ENCODE measurements around the gene WDR33. TPM values are rescaled to one million over a fixed set of nuclear protein-coding genes. Genes with fewer than 3 reads are reported as not detected.

WDR33 gene
- total RNA-seq, 1 experiment from 2014 or later = 36.6 TPM

DNA sequence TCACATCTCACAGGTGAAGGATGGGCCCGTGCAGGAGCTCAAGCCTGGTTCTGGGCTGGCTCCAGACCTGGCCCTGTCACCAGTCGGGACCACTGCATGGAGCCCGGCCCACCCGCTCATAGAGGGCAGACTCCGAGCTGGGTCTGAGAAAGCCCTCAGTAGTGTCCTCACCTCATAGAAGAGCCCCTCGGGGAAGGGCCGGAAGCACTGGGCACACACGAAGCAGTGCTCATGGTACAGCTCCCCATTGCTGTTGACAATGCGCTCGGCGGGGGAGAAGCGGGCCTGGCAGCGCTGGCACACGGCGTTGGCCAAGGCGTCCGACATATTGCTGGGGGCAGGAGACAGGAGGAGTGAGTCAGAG is 153.8 kb downstream of the WDR33 start:
- Histone ChIP-seq H3K9me3 (replicated peaks) (no peaks in the 10 kb centered on the region), H3K4me3 (no peak overlapping the region), H3K4me1 (replicated peaks) (no peaks in the 10 kb centered on the region), H3K27me3 (replicated peaks) (no peaks in the 10 kb centered on the region), H3K27ac (no peak overlapping the region), H3K36me3 (peaks cover 5% of the 10 kb centered on the region; the same call in 1 of the 2 replicates)
- no peak for DNase-seq (ENCODE audit: low read depth in 1 of 2, low spot score in 2 of 2)

DNA sequence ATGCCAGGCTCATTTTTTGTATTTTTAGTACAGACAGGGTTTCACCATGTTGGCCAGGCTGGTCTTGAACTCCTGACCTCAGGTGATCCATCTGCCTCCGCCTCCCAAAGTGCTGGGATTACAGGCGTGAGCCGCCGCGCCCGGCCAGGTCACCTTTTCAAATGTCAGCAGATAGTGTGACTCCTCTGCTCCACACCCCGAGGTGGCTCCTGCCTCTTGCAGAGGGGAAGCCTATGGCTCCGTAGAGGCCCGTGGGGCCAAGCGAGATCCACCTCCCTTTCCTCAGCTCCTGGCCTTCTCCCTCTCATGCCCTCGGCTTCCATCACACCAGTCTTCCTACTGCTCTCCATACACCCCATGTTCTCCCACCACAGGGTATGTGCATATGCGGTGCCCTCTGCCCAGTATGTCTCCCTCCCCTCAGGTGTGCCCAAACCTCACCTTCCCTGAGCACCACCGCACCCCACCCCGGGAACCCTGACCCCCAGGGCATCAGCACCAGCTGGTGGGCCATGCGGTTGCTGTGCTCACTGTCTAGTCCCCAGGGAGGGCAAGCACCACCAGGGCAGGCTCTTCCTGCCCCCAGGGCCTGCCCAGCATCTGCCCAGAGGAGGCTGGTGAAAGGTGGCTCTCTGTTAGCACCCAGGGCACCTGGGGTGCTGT is 154.3 kb downstream of the WDR33 start:
- no peak for DNase-seq (ENCODE audit: low read depth in 1 of 2, low spot score in 2 of 2)
- Histone ChIP-seq H3K9me3 (replicated peaks) (no peaks in the 10 kb centered on the region), H3K36me3 (peaks cover 5% of the 10 kb centered on the region; the same call in 1 of the 2 replicates), H3K27me3 (replicated peaks) (no peaks in the 10 kb centered on the region), H3K27ac (no peak overlapping the region), H3K4me1 (replicated peaks) (no peaks in the 10 kb centered on the region), H3K4me3 (no peak overlapping the region)

DNA sequence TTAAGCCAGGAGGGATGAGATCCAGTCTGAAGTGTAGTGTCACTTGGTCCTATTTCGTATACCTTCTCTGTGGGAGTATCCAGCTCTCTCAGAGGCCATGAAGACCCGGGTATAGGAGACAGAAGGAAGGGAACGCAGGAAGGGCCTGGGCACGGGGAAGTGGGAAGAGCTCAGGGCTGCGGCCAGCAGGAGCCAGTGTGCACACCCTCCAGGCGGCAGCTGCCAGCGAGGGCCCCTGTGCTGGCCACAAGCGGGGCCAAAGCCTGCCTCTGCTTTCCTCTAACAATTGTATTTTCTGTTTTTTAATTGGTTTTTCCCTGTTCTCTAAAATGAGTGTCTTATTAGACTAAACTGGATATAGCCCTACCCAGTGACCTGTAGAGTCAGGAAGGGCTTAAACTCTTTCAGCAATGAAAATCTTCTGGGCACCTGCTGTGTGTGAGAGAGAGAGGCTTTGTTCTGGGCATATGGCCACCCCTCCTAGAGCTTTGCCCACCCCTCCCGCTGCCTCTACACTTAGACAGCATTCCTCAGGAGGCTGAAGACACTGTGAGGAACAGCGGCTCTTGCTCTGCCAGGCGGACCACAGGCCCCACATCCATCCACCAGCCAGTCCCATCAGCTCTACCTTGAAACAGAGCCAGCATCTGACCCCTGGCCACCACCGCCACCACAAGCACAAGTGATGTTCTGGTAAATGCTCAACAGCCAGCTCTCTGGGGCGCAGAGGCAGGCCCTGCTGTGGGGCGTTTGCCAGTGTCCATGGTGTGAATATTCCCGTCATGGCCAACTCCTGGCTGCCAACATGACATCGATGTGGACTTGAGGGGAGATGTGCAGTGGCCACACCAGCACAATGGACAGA is 155.5 kb downstream of the WDR33 start:
- no peak overlapping the region for H3K27ac ChIP-seq
- H3K4me1 ChIP-seq (replicated peaks) = no peaks in the 10 kb centered on the region

DNA sequence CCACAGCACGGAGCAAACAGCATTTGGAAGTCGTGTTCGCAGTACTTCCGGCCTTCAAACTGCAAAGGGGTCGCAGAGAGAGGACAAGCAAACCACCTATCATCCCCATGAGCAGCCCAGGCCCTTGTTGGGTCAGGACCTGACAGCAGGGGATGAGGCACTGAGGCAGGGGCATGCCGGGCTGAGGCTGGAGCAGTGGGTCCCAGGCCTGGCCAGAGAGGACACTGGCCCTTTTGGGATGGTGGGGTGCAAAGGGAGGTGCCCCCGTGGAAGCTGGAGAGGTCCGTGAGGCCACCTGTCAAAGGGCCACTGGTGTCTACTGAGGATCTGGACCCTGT is 156.2 kb downstream of the WDR33 start:
- Histone ChIP-seq H3K9me3 (replicated peaks) (no peaks in the 10 kb centered on the region), H3K27me3 (replicated peaks) (no peaks in the 10 kb centered on the region), H3K27ac (no peak overlapping the region), H3K4me1 (replicated peaks) (no peaks in the 10 kb centered on the region), H3K36me3 (peaks cover 5% of the 10 kb centered on the region; the same call in 1 of the 2 replicates), H3K4me3 (no peak overlapping the region)
- DNase-seq (ENCODE audit: low read depth in 1 of 2, low spot score in 2 of 2) = no peak

More for the DNA sequence above, 155.5 kb downstream of the WDR33 start:
- Histone ChIP-seq H3K4me3 (no peak overlapping the region), H3K36me3 (peaks cover 5% of the 10 kb centered on the region; the same call in 1 of the 2 replicates), H3K27me3 (replicated peaks) (no peaks in the 10 kb centered on the region), H3K9me3 (replicated peaks) (no peaks in the 10 kb centered on the region)
- no peak for DNase-seq (ENCODE audit: low read depth in 1 of 2, low spot score in 2 of 2)

DNA sequence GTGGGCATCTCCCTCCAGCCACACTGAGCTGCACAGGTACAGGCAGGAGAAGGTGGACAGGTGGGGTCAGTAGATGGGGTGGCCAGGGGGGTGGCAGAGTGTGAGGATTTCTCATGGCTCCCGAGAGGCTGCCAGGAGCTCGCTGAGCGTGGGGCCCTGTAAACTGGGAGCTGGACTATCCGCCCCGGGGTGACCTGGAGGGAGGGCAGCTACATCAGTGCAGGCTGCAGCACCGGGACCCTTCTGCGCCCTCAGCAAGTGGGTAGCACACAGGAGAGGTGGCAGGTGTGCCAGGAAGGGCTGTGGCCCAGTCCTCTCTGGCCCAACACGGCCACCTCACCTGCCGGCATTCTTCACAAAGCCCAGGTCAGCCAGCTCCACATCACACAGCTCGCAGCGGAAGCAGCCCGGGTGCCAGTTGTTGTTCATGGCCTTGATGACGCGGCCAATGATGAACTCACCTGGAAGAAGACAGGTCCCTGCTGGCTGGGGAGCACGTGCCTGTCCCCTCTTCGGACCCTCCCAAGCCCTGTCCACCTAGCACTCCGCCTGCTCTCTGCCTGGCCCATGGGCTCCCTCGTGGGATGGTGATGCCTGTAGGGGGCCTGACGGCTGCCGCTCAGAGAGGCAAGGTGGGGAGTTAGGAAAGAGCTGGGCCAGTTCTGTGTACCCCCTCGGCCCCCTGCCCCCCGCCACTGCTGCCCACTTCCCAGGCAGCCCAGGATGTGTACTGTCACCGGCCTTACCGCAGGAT is 156.7 kb downstream of the WDR33 start:
- no peak overlapping the region for H3K4me3 ChIP-seq
- H3K27ac ChIP-seq = no peak overlapping the region
- peaks cover 5% of the 10 kb centered on the region; the same call in 1 of the 2 replicates for H3K4me1 ChIP-seq (replicated peaks)
- no peaks in the 10 kb centered on the region for H3K27me3 ChIP-seq (replicated peaks)
- peaks cover 5% of the 10 kb centered on the region; the same call in 1 of the 2 replicates for H3K36me3 ChIP-seq
- H3K9me3 ChIP-seq (replicated peaks) = no peaks in the 10 kb centered on the region
- no peak for DNase-seq (ENCODE audit: low read depth in 1 of 2, low spot score in 2 of 2)

DNA sequence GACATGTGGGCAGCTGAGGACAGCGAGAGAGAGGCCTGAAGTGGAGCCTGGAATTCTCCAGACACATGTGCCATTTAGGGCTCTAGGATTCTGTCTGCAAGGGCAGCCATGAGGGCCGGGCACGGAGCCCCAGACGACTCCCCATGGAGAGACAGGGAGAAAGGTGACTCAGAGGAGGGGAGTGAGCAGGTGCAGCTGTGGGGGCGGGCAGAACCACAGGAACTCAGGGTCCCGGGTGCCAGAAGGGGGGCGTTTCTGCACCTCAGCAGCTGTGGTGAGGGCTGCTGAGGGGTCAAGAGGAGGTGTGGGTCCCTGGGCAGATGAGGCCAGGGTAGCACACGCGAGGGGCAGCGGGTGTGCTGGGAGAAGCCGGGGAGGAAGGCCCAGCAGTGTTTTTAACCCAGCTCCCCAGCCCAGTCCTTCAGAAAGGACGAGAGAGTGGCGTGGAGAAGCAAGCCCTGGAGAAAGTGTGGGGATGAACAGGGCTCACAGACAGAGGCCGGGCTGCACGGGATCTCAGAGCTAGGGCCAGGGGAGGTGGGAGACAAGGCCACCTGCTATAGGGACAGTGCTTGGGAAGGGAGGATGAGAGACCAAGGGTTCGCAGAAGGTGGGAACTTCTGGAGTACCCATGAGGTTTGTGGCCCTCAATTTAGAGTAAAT is 157.4 kb downstream of the WDR33 start:
- Histone ChIP-seq H3K4me3 (no peak overlapping the region), H3K27me3 (replicated peaks) (no peaks in the 10 kb centered on the region), H3K27ac (no peak overlapping the region), H3K4me1 (replicated peaks) (peaks cover 5% of the 10 kb centered on the region; the same call in 1 of the 2 replicates), H3K36me3 (peaks cover 5% of the 10 kb centered on the region; the same call in 1 of the 2 replicates), H3K9me3 (replicated peaks) (no peaks in the 10 kb centered on the region)
- DNase-seq (ENCODE audit: low read depth in 1 of 2, low spot score in 2 of 2) = no peak

DNA sequence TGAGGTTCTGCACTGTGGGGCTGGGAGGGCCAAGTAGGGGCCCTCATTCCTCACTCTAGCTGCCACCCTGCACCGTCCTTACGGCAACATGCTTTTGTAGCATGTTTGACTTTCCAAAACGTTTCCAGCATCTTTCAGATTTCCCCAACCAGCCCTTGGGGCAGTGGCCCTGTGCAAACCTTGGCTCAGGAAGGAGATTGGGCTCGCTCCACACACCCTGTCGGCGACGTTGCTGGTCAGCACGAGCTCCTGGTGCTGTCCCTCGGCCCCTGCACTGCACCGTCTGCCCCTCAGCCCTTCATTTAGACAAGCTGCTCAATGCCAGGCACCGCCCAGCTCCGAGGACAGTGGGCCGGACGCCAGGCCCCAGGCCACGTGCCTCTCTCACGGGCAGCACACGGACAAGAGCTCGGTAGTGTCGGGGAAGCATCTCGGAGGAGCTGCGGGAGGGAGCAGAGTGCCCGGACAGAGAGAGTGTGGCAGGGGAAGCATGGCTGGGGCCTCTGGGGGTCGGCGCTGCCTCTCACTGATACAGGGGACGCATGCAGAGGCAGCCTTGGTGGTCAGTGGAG is 158.1 kb downstream of the WDR33 start:
- Histone ChIP-seq H3K9me3 (replicated peaks) (no peaks in the 10 kb centered on the region), H3K27me3 (replicated peaks) (no peaks in the 10 kb centered on the region), H3K4me1 (replicated peaks) (peaks cover 12% of the 10 kb centered on the region), H3K36me3 (peaks cover 5% of the 10 kb centered on the region; the same call in 1 of the 2 replicates), H3K27ac (no peak overlapping the region), H3K4me3 (no peak overlapping the region)
- no peak for DNase-seq (ENCODE audit: low read depth in 1 of 2, low spot score in 2 of 2)

DNA sequence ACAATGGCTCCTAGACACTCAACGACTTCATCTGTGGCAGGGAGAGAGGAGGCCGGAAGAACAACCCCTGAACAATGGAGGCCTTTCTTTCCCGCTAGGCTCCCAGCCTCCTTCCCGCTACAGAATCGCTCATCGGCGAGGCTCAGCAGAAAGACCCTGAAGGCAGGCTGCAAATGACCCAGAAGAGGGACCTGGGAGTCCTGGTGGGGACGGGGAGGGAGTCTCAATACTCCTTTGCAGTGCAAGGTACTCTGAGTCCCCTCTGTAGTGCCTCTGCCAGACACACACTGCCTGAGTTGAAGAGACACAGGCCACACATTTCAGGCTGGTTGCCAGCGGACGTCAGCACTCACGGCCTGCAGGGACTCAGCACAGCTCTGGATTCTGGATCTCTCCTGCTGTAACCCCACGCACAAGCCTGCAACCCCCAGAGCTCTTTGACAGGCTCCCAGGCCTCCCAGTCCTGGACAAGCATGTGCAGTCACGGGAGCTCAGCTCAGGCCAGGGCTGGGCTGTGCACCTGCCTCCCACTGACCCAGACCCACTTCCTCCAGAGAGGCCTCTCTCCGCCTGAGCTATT is 158.9 kb downstream of the WDR33 start:
- DNase-seq (ENCODE audit: low read depth in 1 of 2, low spot score in 2 of 2) = no peak
- Histone ChIP-seq H3K27me3 (replicated peaks) (no peaks in the 10 kb centered on the region), H3K36me3 (peaks cover 3% of the 10 kb centered on the region; the same call in 1 of the 2 replicates), H3K9me3 (replicated peaks) (no peaks in the 10 kb centered on the region), H3K4me3 (no peak overlapping the region), H3K4me1 (replicated peaks) (peaks cover 19% of the 10 kb centered on the region), H3K27ac (no peak overlapping the region)

DNA sequence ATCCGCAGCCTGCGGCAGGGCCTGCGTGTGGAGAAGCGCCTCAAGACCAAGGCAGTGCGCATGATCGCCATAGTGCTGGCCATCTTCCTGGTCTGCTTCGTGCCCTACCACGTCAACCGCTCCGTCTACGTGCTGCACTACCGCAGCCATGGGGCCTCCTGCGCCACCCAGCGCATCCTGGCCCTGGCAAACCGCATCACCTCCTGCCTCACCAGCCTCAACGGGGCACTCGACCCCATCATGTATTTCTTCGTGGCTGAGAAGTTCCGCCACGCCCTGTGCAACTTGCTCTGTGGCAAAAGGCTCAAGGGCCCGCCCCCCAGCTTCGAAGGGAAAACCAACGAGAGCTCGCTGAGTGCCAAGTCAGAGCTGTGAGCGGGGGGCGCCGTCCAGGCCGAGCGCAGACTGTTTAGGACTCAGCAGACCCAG is 159.6 kb downstream of the WDR33 start:
- no peaks in the 10 kb centered on the region for H3K36me3 ChIP-seq
- H3K27me3 ChIP-seq (replicated peaks) = no peaks in the 10 kb centered on the region
- H3K4me3 ChIP-seq = no peak overlapping the region
- no peak for DNase-seq (ENCODE audit: low read depth in 1 of 2, low spot score in 2 of 2)
- peaks cover 26% of the 10 kb centered on the region for H3K4me1 ChIP-seq (replicated peaks)
- no peak overlapping the region for H3K27ac ChIP-seq
- H3K9me3 ChIP-seq (replicated peaks) = no peaks in the 10 kb centered on the region

Other genes starting within 250 kb of the WDR33 start
- not detected in 2 replicates for gene GPR17, start 165.0 kb downstream of the WDR33 start, total RNA-seq (2014; rRNA removed; shearing (Covaris generic))
- gene LIMS2, start 135.6 kb downstream of the WDR33 start, total RNA-seq (2014; rRNA removed; shearing (Covaris generic)) = 5.3 and 9.0 TPM in 2 replicates
- 11.2 and 11.4 TPM in 2 replicates for gene SFT2D3, start 109.7 kb downstream of the WDR33 start, total RNA-seq (2014; rRNA removed; shearing (Covaris generic))
- 25.2 and 25.8 TPM in 2 replicates for gene POLR2D, start 47.0 kb upstream of the WDR33 start, total RNA-seq (2014; rRNA removed; shearing (Covaris generic))
- gene AMMECR1L, start 74.8 kb upstream of the WDR33 start, total RNA-seq (2014; rRNA removed; shearing (Covaris generic)) = 15.7 and 18.9 TPM in 2 replicates
- gene SAP130, start 216.9 kb upstream of the WDR33 start, total RNA-seq (2014; rRNA removed; shearing (Covaris generic)) = 10.9 and 11.2 TPM in 2 replicates